ENCODE data around the gene ZNF222.

The ZNF222 gene

DNA sequence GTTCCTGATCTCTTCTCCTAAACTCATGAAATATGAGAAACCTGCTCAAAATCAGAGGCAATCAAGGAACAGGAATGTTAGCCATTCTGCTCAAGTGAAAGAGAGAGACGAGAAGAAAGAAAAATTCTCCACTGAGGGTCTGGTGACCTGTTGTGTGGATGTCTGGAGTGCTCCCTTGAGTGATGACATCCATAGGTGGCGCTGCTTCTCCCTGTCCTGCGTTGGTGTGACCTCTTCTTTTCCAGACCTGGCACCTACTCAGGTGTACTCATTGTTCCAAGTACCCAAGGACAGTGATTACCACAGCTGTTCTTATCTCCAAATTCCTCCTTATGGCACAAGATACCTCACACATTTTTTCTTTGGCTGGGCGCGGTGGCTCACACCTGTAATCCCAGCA is 30.7 kb downstream of the ZNF222 start:
- DNase-seq = no peak

DNA sequence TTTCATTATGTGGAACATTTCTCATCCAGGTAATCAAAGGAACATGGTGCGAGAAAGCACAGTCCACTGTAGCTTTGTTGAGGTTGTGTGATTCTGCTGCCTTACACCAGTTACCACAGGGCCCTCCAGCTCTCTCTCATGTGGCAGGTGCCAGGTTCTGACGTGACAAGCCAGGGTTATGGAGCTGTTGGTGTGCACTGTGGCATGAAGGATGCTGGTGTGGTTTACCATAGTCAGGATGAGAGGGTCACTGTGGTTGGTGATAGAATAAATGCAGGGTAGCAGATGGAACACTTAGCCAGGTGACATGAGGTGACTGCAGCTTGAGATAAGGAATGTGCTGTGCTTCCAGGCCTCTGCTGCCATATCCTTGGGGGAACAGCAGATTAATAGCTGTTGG is 34.0 kb downstream of the ZNF222 start:
- DNase-seq = no peak

DNA sequence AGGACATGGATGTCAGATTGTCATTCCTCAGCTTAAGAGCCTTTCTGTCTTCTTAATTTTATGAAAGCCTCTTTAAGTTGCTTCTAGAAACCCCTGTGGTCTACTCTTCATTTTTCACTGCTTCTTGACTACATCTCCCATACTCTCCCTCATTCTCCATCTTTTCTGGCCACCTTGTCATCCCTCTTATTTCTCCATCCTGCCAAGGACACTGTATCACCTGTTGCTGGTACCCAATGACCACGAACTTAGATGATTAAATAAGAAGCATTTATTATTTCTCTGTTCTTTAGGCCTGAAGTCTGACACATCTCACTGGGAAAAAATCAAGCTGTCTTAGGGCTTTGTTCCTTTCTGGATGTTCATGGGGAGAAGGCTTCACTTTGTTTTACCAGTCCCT is 35.9 kb downstream of the ZNF222 start:
- DNase-seq = no peak

DNA sequence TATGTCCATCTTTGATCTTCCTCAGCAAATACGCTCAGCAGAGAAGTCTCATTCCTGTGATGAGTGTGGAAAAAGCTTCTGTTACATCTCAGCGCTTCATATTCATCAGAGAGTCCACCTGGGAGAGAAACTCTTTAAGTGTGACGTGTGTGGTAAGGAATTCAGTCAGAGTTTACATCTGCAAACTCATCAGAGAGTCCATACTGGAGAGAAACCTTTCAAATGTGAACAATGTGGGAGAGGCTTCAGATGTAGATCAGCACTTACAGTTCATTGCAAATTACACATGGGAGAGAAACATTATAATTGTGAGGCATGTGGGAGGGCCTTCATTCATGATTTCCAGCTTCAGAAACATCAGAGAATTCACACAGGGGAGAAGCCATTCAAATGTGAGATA is 41.1 kb downstream of the ZNF222 start:
- no peak for DNase-seq

DNA sequence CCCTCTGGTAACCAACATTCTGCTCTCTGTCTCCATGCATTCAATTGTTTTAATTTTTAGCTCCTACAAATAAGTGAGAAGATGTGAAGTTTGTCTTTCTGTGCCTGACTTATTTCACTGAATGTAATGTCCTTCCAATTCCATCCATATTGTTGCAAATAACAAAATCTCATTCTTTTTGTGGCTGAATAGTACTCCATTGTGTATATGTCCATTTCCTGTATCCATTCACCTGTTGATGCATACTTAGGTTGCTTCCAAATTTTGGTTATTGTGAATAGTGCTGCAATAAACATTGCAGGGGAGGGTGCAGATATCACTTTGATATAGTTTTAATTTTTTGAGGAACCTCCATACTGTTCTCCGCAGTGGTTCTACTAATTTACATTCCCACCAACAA is 44.2 kb downstream of the ZNF222 start:
- DNase-seq = no peak

DNA sequence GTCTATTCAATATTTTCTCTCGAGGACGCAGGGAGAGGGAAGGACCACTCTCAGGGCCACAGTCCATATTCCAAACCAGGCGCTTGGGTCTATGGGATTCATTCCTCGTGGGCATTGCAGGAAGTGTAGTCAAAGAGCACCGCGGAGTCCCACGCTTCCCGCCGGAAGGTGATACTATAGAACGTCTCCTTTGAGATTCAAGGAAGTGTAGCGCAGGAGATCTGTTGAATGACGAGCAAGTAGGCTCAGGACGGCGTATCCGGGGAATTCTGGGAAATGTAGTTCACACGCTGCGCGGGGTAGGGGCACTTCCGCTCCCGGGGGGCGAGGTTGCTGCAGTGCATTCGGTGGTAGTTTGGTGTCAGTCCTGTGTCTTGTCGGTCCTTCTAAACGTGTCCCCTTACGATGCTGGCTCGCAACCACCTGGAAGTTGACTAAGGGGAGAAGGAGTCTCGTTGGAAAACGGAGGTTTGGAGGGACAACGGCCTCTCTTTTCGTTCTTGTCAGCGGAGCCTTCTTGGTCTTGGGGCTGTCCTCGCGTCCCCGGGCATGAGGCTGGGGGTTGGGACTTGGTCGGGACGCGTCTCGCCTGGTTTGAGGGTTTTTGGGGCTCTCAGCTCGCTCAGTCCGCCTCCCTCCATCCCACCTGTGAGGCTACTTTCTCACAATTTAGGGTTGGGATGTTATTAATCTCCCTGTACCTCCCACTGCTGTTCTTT is 46.8 kb downstream of the ZNF222 start, which contains the start of gene ZNF284:
ZNF284 (plus strand) TSS at position 336 of the 719 bp plus-strand sequence. CDS start 4,231 bp downstream, outside the sequence.
- peak; percentile 33 for DNase-seq

DNA sequence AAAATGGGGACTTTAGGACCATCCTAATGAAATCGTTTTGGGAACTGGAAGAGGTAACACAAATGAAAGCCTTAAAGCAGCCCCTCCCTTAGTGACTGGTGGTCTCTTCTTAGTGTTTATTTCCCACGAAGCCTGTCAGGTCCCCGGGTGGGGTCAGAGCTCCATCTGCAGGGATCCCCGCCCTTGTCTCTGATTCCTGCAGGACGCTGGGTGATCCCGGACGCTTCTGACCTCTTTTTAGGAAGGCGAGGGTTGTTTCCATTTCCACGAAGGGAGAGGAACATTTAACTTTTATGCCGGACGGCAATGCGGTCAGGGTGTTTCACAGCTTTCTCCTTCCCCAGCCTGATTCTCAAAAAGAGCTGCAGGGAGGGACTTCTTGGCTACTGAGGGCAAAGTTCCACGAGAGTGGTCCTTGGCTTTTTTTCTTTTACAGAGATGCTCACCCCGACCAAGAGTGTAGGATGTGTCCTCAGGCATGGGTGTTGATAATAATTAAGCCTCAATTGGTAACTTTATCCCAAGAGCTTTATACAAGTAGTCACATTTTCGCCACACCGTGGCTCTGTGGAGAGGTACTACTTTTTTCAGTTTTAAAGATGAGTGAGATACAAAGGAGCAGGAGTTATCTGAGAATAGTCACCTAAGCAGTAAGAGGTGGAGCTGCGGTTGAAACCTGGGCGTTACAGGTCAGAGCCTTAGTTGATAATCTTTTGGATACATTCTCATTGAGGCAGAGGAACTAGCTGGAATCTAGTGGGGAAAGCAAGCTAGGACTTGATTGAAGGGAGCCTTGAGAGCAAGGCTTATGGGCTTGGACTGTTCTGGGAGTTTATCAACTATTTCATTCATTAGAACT is 47.6 kb downstream of the ZNF222 start:
- DNase-seq = no peak

DNA sequence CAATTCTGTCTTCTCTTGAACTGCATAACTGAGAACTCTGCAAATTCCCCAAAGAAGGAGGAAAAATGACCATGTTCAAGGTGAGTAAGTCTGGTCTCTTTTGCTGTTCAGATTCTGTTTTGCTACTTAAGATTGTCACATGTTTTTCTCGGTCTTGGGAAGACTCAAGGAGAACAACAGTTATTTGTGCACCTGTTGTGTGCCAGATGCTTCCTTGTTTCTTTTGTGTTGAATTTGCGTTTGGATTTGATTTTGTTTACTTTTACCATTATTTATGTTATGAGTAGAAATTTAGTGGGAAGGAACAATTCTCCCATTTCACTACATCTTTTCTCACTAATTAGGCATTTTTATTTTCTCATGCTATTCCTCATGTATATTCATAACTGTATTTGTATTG is 51.1 kb downstream of the ZNF222 start:
- no peak for DNase-seq
